Left lung (tissue), 10 donors: Measurements from ENCODE around the gene COL5A1. TPM values are rescaled to one million over a fixed set of nuclear protein-coding genes. Genes with fewer than 3 reads are reported as not detected.
A peak's percentile ranks its signal among the peaks of the same experiment; 100 is the strongest.

Experiments
- ATAC-seq: fragments of 200-7000 bp; cut with Tn5 transposase; one replicate; pipeline ENCODE4 v1.9.1; 2020; ENCODE audit warnings: moderate library complexity
- DNase-seq, 4 donors: peaks; one replicate each; pipeline ENCODE4 v3.0.0-alpha.2; 2013 to 2020
- H3K27ac ChIP-seq, 2 donors: fragments of 200-600 bp; sonication (generic) in 1 of 2; one replicate each; pipeline versions ENCODE4 v1.5.0 to v1.8.0; 2020 to 2021
- H3K27me3 ChIP-seq, 2 donors: fragments of 200-600 bp; sonication (generic) in 1 of 2; one replicate each; pipeline versions ENCODE4 v1.5.0 to v1.8.0; 2020 to 2021
- H3K36me3 ChIP-seq, 2 donors: fragments of 200-600 bp; sonication (generic) in 1 of 2; one replicate each; pipeline versions ENCODE4 v1.5.0 to v1.8.0; 2020 to 2021
- H3K4me1 ChIP-seq, 2 donors: fragments of 200-600 bp; one replicate each; pipeline ENCODE4 v1.8.0; 2021
- H3K4me3 ChIP-seq, 2 donors: fragments of 200-600 bp; sonication (generic) in 1 of 2; one replicate each; pipeline versions ENCODE4 v1.5.0 to v1.8.0; 2020 to 2021; ENCODE audit warnings: mild to moderate bottlenecking in 1 of 2
- H3K9me3 ChIP-seq, 2 donors: fragments of 200-600 bp; sonication (generic) in 1 of 2; one replicate each; pipeline versions ENCODE4 v1.5.0 to v1.8.0; 2020 to 2021
- CTCF ChIP-seq, 2 donors: fragments of 200-600 bp; sonication (generic) in 1 of 2; IDR thresholded peaks; one replicate each; pipeline versions ENCODE4 v1.5.0 to v1.8.0; 2021; ENCODE audit warnings: antibody characterized with exemption in 2 of 2
- intact Hi-C, 2 donors: fragments of 100-400 bp; cut with DNase I; formaldehyde crosslinking; loops; one replicate each; pipeline versions ENCODE4 v1.11.2 to v1.14.2; 2022
- polyA plus RNA-seq, 6 donors: library from polyadenylated mRNA; unstranded; fragments of 120-200 nt; gene quantifications; one replicate each; pipeline ENCODE4 v1.2.1, GENCODE V29; 2013; ENCODE audit not compliant: insufficient read length in 6 of 6
- total RNA-seq, 2 donors: library from RNA; stranded (reverse); fragmentation: NEBNext Ultra II Directional; extraction: Animal tissue kit (Norgen Biotek cat#: 25700); gene quantifications; one replicate each; pipeline ENCODE4 v1.2.1, GENCODE V29; 2021
- donor health status: DM: no; HTN: yes; CAD: no.
- donor health status: DM: no; HTN: no; CAD: no.

The COL5A1 gene
- total and polyA plus RNA-seq, 8 donors: 168 to 357 (median 213) TPM

GRCh38 chr9:134628354-134628736 is 13.3 kb upstream of the COL5A1 start:
- intact Hi-C loops: no loop called here
- H3K36me3 ChIP-seq: no peaks in the 10 kb centered on the region
- no peak overlapping the region for H3K27ac ChIP-seq
- no peak for TF ChIP-seq CTCF (IDR thresholded peaks at IDR 0.05)
- no peak overlapping the region for H3K4me3 ChIP-seq
- H3K4me1 ChIP-seq: no peaks in the 10 kb centered on the region
- ATAC-seq (no peak), DNase-seq (no peak)
- H3K27me3 ChIP-seq: no peaks in the 10 kb centered on the region
- no peaks in the 10 kb centered on the region for H3K9me3 ChIP-seq

GRCh38 chr9:134629061-134629585 is 12.5 kb upstream of the COL5A1 start:
- intact Hi-C loops: no loop called here
- no peaks in the 10 kb centered on the region for H3K36me3 ChIP-seq
- no peak overlapping the region for H3K27ac ChIP-seq
- no peaks in the 10 kb centered on the region for H3K9me3 ChIP-seq
- H3K4me1 ChIP-seq: no peaks in the 10 kb centered on the region
- DNase-seq: peak in 2 of 4 donors; percentile 19 to 60
- no peak for ATAC-seq
- H3K27me3 ChIP-seq: no peaks in the 10 kb centered on the region
- TF ChIP-seq CTCF (IDR thresholded peaks at IDR 0.05): no peak
- H3K4me3 ChIP-seq: no peak overlapping the region

GRCh38 chr9:134629586-134630392 is 11.8 kb upstream of the COL5A1 start:
- ATAC-seq: no peak

GRCh38 chr9:134630393-134630790 is 11.2 kb upstream of the COL5A1 start:
- H3K36me3 ChIP-seq: no peaks in the 10 kb centered on the region
- H3K27me3 ChIP-seq: no peaks in the 10 kb centered on the region
- H3K27ac ChIP-seq: no peak overlapping the region
- ATAC-seq (no peak), DNase-seq (peak in 2 of 4 donors; percentile 12 to 56)
- H3K4me3 ChIP-seq: no peak overlapping the region
- no peaks in the 10 kb centered on the region for H3K4me1 ChIP-seq
- TF ChIP-seq CTCF (IDR thresholded peaks at IDR 0.05): no peak
- no peaks in the 10 kb centered on the region for H3K9me3 ChIP-seq
- intact Hi-C loops: no loop called here

More at GRCh38 chr9:134629586-134630392, 11.8 kb upstream of the COL5A1 start:
- no peak for TF ChIP-seq CTCF (IDR thresholded peaks at IDR 0.05)
- Histone ChIP-seq H3K4me1 (no peaks in the 10 kb centered on the region), H3K27ac (no peak overlapping the region), H3K9me3 (no peaks in the 10 kb centered on the region), H3K27me3 (no peaks in the 10 kb centered on the region), H3K4me3 (no peak overlapping the region), H3K36me3 (no peaks in the 10 kb centered on the region)
- intact Hi-C loops: no loop called here
- peak in 2 of 4 donors; percentile 25 to 63 for DNase-seq

GRCh38 chr9:134630861-134631260 is 10.7 kb upstream of the COL5A1 start:
- intact Hi-C loops: no loop called here
- no peaks in the 10 kb centered on the region for H3K4me1 ChIP-seq

More at GRCh38 chr9:134630861-134631260, 10.7 kb upstream of the COL5A1 start:
- H3K9me3 ChIP-seq: no peaks in the 10 kb centered on the region
- no peak overlapping the region for H3K27ac ChIP-seq
- no peak for TF ChIP-seq CTCF (IDR thresholded peaks at IDR 0.05)
- H3K36me3 ChIP-seq: no peaks in the 10 kb centered on the region
- DNase-seq: peak in 1 of 4 donors; percentile 13
- no peak overlapping the region for H3K4me3 ChIP-seq
- ATAC-seq: no peak
- H3K27me3 ChIP-seq: no peaks in the 10 kb centered on the region
